Subcutaneous abdominal adipose tissue (tissue), 5 donors: Measurements from ENCODE around the gene C9orf72.
A peak's percentile ranks its signal among the peaks of the same experiment; 100 is the strongest.

ENCODE experiments used
- H3K27ac ChIP-seq: one replicate; pipeline ENCODE4 v1.7.0; 2013; ENCODE audit warnings: low read depth, mild to moderate bottlenecking, inconsistent platforms, low read length, moderate library complexity
- H3K27me3 ChIP-seq, 5 donors: one replicate each; pipeline ENCODE4 v1.7.0; 2013; ENCODE audit warnings: low read length in 5 of 5, inconsistent platforms in 1 of 5; ENCODE audit not compliant: control insufficient read depth in 5 of 5, insufficient read depth in 4 of 5
- H3K36me3 ChIP-seq, 5 donors: one replicate each; pipeline ENCODE4 v1.7.0; 2013; ENCODE audit warnings: low read length in 5 of 5; ENCODE audit not compliant: control insufficient read depth in 5 of 5, insufficient read depth in 5 of 5
- H3K4me1 ChIP-seq, 5 donors: one replicate each; pipeline ENCODE4 v1.7.0; 2013; ENCODE audit warnings: low read length in 5 of 5, mild to moderate bottlenecking in 3 of 5, moderate library complexity in 1 of 5; ENCODE audit not compliant: control insufficient read depth in 5 of 5, insufficient read depth in 5 of 5
- H3K4me3 ChIP-seq, 5 donors: one replicate each; pipeline ENCODE4 v1.7.0; 2013; ENCODE audit warnings: low read length in 5 of 5, low read depth in 1 of 5
- H3K9ac ChIP-seq, 5 donors: one replicate each; pipeline ENCODE4 v1.7.0; 2013; ENCODE audit warnings: low read length in 5 of 5, mild to moderate bottlenecking in 4 of 5, moderate library complexity in 3 of 5
- H3K9me3 ChIP-seq, 5 donors: one replicate each; pipeline ENCODE4 v1.7.0; 2013; ENCODE audit warnings: low read length in 5 of 5; ENCODE audit not compliant: control insufficient read depth in 5 of 5
- donor health status: healthy.
- donor health status: healthy.
- donor health status: healthy.
- donor health status: healthy.
- donor health status: healthy.

C9orf72 gene

GRCh38 chr9:27534131-27534530 lies 39.1 kb downstream of the C9orf72 start:
- Histone ChIP-seq H3K27ac (no peak overlapping the region), H3K36me3 (peaks cover 0 to 9% (median 6%) of the 10 kb centered on the region in 5 donors), H3K27me3 (no peaks in the 10 kb centered on the region), H3K4me3 (no peak overlapping the region), H3K9me3 (no peaks in the 10 kb centered on the region), H3K4me1 (peaks cover 0 to 11% (median 4%) of the 10 kb centered on the region in 5 donors), H3K9ac (no peak overlapping the region)

DNA sequence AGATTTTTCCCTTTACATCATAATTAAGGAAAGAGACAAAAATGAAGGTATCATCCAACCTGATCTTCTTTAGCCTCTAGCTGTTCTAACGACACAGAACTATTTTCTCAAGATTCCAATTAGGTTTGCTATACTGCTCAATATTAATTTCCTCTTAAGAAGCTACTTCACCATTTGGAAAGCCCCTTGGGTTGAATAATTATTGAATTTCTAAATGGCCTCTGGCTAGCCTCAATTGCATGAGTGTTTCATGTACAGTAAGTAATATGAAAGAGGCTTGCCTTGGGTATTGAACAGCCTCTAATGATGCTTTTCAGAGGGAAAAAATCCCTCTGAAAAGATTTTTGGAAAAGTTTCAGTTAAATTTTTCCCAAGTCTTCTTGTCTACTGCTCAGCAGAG lies 40.0 kb downstream of the C9orf72 start:
- Histone ChIP-seq H3K4me3 (no peak overlapping the region), H3K27ac (no peak overlapping the region)

DNA sequence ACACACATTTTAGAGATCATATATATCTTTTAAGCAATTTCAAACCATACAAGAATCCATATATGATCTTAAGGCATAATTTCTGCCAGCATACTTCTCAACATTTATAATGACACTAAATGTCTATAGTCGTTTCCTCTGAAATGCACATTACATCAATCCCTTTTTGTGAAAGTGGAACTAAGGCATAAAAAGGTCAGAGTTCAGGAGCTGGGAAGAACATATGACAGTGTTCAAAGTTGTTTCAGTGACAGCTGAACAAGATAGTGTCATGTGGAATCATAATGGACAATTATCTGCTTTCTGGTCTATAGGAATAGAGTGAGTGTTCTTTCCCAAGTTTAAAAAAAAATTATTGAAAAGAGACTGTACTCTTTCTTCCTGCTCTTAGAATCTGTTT lies 41.2 kb downstream of the C9orf72 start:
- Histone ChIP-seq H3K4me1 (peaks cover 0 to 26% (median 16%) of the 10 kb centered on the region in 5 donors), H3K4me3 (no peak overlapping the region), H3K27ac (no peak overlapping the region), H3K27me3 (no peaks in the 10 kb centered on the region), H3K36me3 (peaks cover 0 to 9% (median 6%) of the 10 kb centered on the region in 5 donors), H3K9me3 (no peaks in the 10 kb centered on the region), H3K9ac (no peak overlapping the region)

More for the DNA sequence above, 40.0 kb downstream of the C9orf72 start:
- Histone ChIP-seq H3K4me1 (peaks cover 0 to 17% (median 6%) of the 10 kb centered on the region in 5 donors), H3K27me3 (no peaks in the 10 kb centered on the region), H3K9ac (no peak overlapping the region), H3K36me3 (peaks cover 0 to 9% (median 6%) of the 10 kb centered on the region in 5 donors), H3K9me3 (no peaks in the 10 kb centered on the region)

GRCh38 chr9:27530915-27531755 lies 42.1 kb downstream of the C9orf72 start:
- H3K36me3 ChIP-seq, result peaks cover 0 to 6% (median 5%) of the 10 kb centered on the region in 5 donors
- peaks cover 0 to 26% (median 16%) of the 10 kb centered on the region in 5 donors for H3K4me1 ChIP-seq
- no peak overlapping the region for H3K9ac ChIP-seq
- H3K27ac ChIP-seq, result no peak overlapping the region
- no peaks in the 10 kb centered on the region for H3K27me3 ChIP-seq
- H3K9me3 ChIP-seq, result no peaks in the 10 kb centered on the region
- no peak overlapping the region for H3K4me3 ChIP-seq

- no peaks in the 10 kb centered on the region for H3K27me3 ChIP-seq
Observed at GRCh38 chr9:27529316-27530278, 43.7 kb downstream of the C9orf72 start, which contains the start of gene MOB3B. Gene MOB3B (minus strand): TSS chr9:27529814. CDS start chr9:27455550, 74,264 bp downstream.

DNA sequence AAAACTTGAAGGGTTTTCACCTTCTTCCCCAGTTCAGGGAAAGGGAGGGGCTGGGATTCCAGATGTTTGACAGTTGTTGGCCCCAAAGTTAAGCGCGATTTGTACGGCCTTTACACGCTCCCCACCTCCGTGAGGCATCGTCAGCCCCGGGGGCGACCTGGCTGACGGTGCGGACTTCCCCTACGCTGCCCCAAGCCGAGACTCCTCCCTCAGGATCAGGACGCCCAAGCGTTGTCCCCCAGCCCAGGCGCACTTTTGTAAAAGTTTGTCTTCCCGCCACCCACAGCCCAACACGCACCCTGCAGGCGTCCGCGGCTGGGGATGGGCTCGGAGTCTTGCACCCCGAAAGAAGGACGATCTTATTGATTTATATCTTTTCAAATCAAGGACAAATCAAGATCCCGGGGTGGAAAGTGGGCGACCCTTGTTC lies 44.4 kb downstream of the C9orf72 start:
- H3K4me1 ChIP-seq, result peaks cover 0 to 23% (median 16%) of the 10 kb centered on the region in 5 donors
- H3K9ac ChIP-seq, result peak overlapping the region; percentile 58 to 93 (median 86)
- H3K27ac ChIP-seq, result peak overlapping the region; percentile 82
- no peaks in the 10 kb centered on the region for H3K9me3 ChIP-seq
- no peaks in the 10 kb centered on the region for H3K27me3 ChIP-seq
- peak overlapping the region; percentile 77 to 92 (median 82) for H3K4me3 ChIP-seq
- no peaks in the 10 kb centered on the region for H3K36me3 ChIP-seq

More at GRCh38 chr9:27529316-27530278, 43.7 kb downstream of the C9orf72 start, which contains the start of gene MOB3B:
- peak within 1 kb of the TSS; percentile 58 to 93 (median 86) for H3K9ac ChIP-seq
- no peaks in the 10 kb centered on the region for H3K36me3 ChIP-seq
- H3K9me3 ChIP-seq, result no peaks in the 10 kb centered on the region
- H3K27ac ChIP-seq, result peak within 1 kb of the TSS; percentile 82
- H3K4me1 ChIP-seq, result peaks cover 0 to 26% (median 16%) of the 10 kb centered on the region in 5 donors
- H3K4me3 ChIP-seq, result peak within 1 kb of the TSS; percentile 77 to 92 (median 82)

- H3K4me3 ChIP-seq, result peak overlapping the region; percentile 77 to 92 (median 82)
- H3K9ac ChIP-seq, result peak overlapping the region; percentile 58 to 93 (median 86)
- no peaks in the 10 kb centered on the region for H3K9me3 ChIP-seq
- peak overlapping the region; percentile 82 for H3K27ac ChIP-seq
- H3K27me3 ChIP-seq, result no peaks in the 10 kb centered on the region
- H3K36me3 ChIP-seq, result no peaks in the 10 kb centered on the region
- H3K4me1 ChIP-seq, result peaks cover 0 to 23% (median 16%) of the 10 kb centered on the region in 5 donors
Observed at GRCh38 chr9:27528076-27528885, 45.0 kb downstream of the C9orf72 start.

GRCh38 chr9:27527702-27528075 lies 45.6 kb downstream of the C9orf72 start:
- H3K9ac ChIP-seq, result peak overlapping the region in 4 of 5 donors; percentile 81 to 93 (median 86)
- peak overlapping the region; percentile 82 for H3K27ac ChIP-seq
- H3K9me3 ChIP-seq, result no peaks in the 10 kb centered on the region

DNA sequence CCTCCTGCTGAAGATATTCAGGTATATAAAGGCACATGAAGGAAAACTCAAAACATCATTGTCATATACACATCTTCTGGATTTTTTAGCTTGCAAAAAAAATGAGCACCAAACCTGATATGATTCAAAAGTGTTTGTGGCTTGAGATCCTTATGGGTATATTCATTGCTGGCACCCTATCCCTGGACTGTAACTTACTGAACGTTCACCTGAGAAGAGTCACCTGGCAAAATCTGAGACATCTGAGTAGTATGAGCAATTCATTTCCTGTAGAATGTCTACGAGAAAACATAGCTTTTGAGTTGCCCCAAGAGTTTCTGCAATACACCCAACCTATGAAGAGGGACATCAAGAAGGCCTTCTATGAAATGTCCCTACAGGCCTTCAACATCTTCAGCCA lies 49.0 kb downstream of the C9orf72 start, which contains the start of gene IFNK:
Gene IFNK, plus strand, starts transcription at position 55 of the 400 bp plus-strand sequence. Its CDS starts 47 bp downstream, at position 102.
- H3K9me3 ChIP-seq, result no peaks in the 10 kb centered on the region
- H3K4me1 ChIP-seq, result peaks cover 0 to 16% (median 12%) of the 10 kb centered on the region in 5 donors
- no peaks in the 10 kb centered on the region for H3K27me3 ChIP-seq
- no peak within 1 kb of the TSS for H3K4me3 ChIP-seq
- H3K9ac ChIP-seq, result no peak within 1 kb of the TSS
- H3K36me3 ChIP-seq, result no peaks in the 10 kb centered on the region
- H3K27ac ChIP-seq, result no peak within 1 kb of the TSS

More at GRCh38 chr9:27527702-27528075, 45.6 kb downstream of the C9orf72 start:
- Histone ChIP-seq H3K4me3 (peak overlapping the region; percentile 72 to 88 (median 80)), H3K27me3 (no peaks in the 10 kb centered on the region), H3K4me1 (peaks cover 0 to 23% (median 16%) of the 10 kb centered on the region in 5 donors), H3K36me3 (no peaks in the 10 kb centered on the region)
